Karpas-422 (cell line): ENCODE data around the gene TMEM209. TPM values are rescaled to one million over a fixed set of nuclear protein-coding genes. Genes with fewer than 3 reads are reported as not detected.
"Not testable (repeated sequence)": the region's sequence is repeated elsewhere in the genome, so short reads cannot be mapped to it uniquely, and the experiment has no call there.

ENCODE experiments used
- DNase-seq: peaks from one replicate; pipeline ENCODE4 v3.0.0-alpha.2; 2015
- H2AFZ ChIP-seq: fragments of 200-600 bp; sonication (generic); 2 replicates; pipeline ENCODE4 v1.6.1; 2014; ENCODE audit warnings: antibody characterized with exemption, low read length, mixed read lengths
- H3K27ac ChIP-seq: fragments of 200-600 bp; sonication (generic); 2 replicates; pipeline ENCODE4 v1.5.1; 2014; ENCODE audit warnings: mild to moderate bottlenecking, low read length, moderate library complexity
- H3K27me3 ChIP-seq: fragments of 200-600 bp; sonication (generic); 2 replicates; pipeline ENCODE4 v1.6.1; 2014; ENCODE audit warnings: low read length, mixed read lengths
- H3K36me3 ChIP-seq: fragments of 200-600 bp; sonication (generic); 2 replicates; pipeline ENCODE4 v1.6.1; 2014; ENCODE audit warnings: low read length, mixed read lengths; ENCODE audit not compliant: insufficient read depth
- H3K4me1 ChIP-seq: fragments of 200-600 bp; sonication (generic); 2 replicates; pipeline ENCODE4 v1.6.1; 2014; ENCODE audit warnings: mild to moderate bottlenecking, low read length, mixed read lengths
- H3K4me2 ChIP-seq: fragments of 200-600 bp; sonication (generic); 2 replicates; pipeline ENCODE4 v1.6.1; 2014; ENCODE audit warnings: low read length, low read depth, mild to moderate bottlenecking; ENCODE audit not compliant: poor library complexity, severe bottlenecking
- H3K4me3 ChIP-seq: fragments of 200-600 bp; sonication (generic); 2 replicates; pipeline ENCODE4 v1.5.1; 2014; ENCODE audit warnings: mild to moderate bottlenecking, antibody characterized with exemption, low read length, mixed read lengths
- H3K79me2 ChIP-seq: fragments of 200-600 bp; sonication (generic); 2 replicates; pipeline ENCODE4 v1.6.1; 2014; ENCODE audit warnings: mild to moderate bottlenecking, low read length, mixed read lengths
- H3K9ac ChIP-seq: fragments of 200-600 bp; sonication (generic); 2 replicates; pipeline ENCODE4 v1.6.0; 2014; ENCODE audit warnings: low read length
- H3K9me2 ChIP-seq: fragments of 200-600 bp; sonication (generic), shearing (Covaris generic); replicated peaks from 2 replicates; pipeline ENCODE4 v1.6.0; 2014; ENCODE audit warnings: mild to moderate bottlenecking, low read length, moderate library complexity; ENCODE audit not compliant: insufficient read depth
- H3K9me3 ChIP-seq: fragments of 300-700, 200-600 bp; sonication (generic); 2 replicates; pipeline ENCODE4 v1.6.1; 2014; ENCODE audit warnings: low read length, mixed read lengths
- H4K20me1 ChIP-seq: fragments of 200-600 bp; sonication (generic); 2 replicates; pipeline ENCODE4 v1.6.1; 2014; ENCODE audit warnings: mild to moderate bottlenecking, antibody characterized with exemption, low read length, low read depth; ENCODE audit not compliant: insufficient read depth
- total RNA-seq: library from RNA; depleted of rRNA; stranded (reverse); fragments of >200 nt; shearing (Covaris generic); gene quantifications from 2 replicates; pipeline ENCODE4 v1.2.3, GENCODE V29; 2014; ENCODE audit warnings: low replicate concordance; rRNA removed

The TMEM209 gene
- 20.9 and 68.9 TPM in 2 replicates for total RNA-seq

- H3K4me2 ChIP-seq: peak within 1 kb of the TSS; percentile 82
- peak within 1 kb of the TSS; percentile 99 for H3K4me3 ChIP-seq
- DNase-seq: peak; percentile 99
- H3K27ac ChIP-seq: peak within 1 kb of the TSS; percentile 78
- H2AFZ ChIP-seq: peak within 1 kb of the TSS; percentile 91
- peak within 1 kb of the TSS; percentile 98 for H3K9ac ChIP-seq
- H3K9me2 ChIP-seq: no peaks in the 10 kb centered on the region
- peaks cover 17% of the 10 kb centered on the region for H3K4me1 ChIP-seq
- H3K36me3 ChIP-seq: peaks cover 31% of the 10 kb centered on the region
- no peaks in the 10 kb centered on the region for H4K20me1 ChIP-seq
- no peaks in the 10 kb centered on the region for H3K9me3 ChIP-seq
- H3K27me3 ChIP-seq: no peaks in the 10 kb centered on the region
- H3K79me2 ChIP-seq: peaks cover 40% of the 10 kb centered on the region
These were observed at the start of gene TMEM209 for GRCh38 chr7:130205084-130205947. Gene TMEM209, minus strand, starts transcription at chr7:130205406. Its CDS starts 31 bp downstream, at chr7:130205375.

GRCh38 chr7:130254555-130254954, 49.3 kb upstream of the TMEM209 start:
- Histone ChIP-seq H3K9me2 (no peaks in the 10 kb centered on the region), H3K9ac (no peak overlapping the region), H3K27me3 (no peaks in the 10 kb centered on the region), H3K4me2 (no peak overlapping the region), H3K36me3 (no peaks in the 10 kb centered on the region), H4K20me1 (no peaks in the 10 kb centered on the region), H3K79me2 (no peaks in the 10 kb centered on the region), H3K4me1 (no peaks in the 10 kb centered on the region), H3K4me3 (no peak overlapping the region), H2AFZ (no peak overlapping the region), H3K9me3 (peaks cover 3% of the 10 kb centered on the region; the same call in 1 of the 2 replicates), H3K27ac (no peak overlapping the region)
- no peak for DNase-seq

- not testable (repeated sequence) for DNase-seq, H2AFZ ChIP-seq, H3K79me2 ChIP-seq, H3K9me2 ChIP-seq, H4K20me1 ChIP-seq, H3K4me1 ChIP-seq, H3K27ac ChIP-seq, H3K9ac ChIP-seq, H3K4me2 ChIP-seq, H3K36me3 ChIP-seq, H3K4me3 ChIP-seq, H3K27me3 ChIP-seq, H3K9me3 ChIP-seq
These were observed 44.4 kb upstream of the TMEM209 start for GRCh38 chr7:130249626-130250025.

GRCh38 chr7:130248842-130249241, 43.6 kb upstream of the TMEM209 start:
- not testable (repeated sequence) for H3K4me3 ChIP-seq, H3K27ac ChIP-seq, H2AFZ ChIP-seq, H3K4me2 ChIP-seq, H3K9ac ChIP-seq, H3K9me3 ChIP-seq, H3K27me3 ChIP-seq, H3K4me1 ChIP-seq, H3K36me3 ChIP-seq, DNase-seq, H4K20me1 ChIP-seq, H3K79me2 ChIP-seq, H3K9me2 ChIP-seq

GRCh38 chr7:130246491-130246890, 41.3 kb upstream of the TMEM209 start:
- DNase-seq, H3K79me2 ChIP-seq, H3K27ac ChIP-seq, H3K4me2 ChIP-seq, H3K9ac ChIP-seq, H3K27me3 ChIP-seq, H3K36me3 ChIP-seq, H3K4me1 ChIP-seq, H3K9me2 ChIP-seq, H3K4me3 ChIP-seq, H2AFZ ChIP-seq, H4K20me1 ChIP-seq, H3K9me3 ChIP-seq: not testable (repeated sequence)

- not testable (repeated sequence) for DNase-seq, H3K9ac ChIP-seq, H4K20me1 ChIP-seq, H3K36me3 ChIP-seq, H3K4me3 ChIP-seq, H3K79me2 ChIP-seq, H3K27ac ChIP-seq, H3K4me1 ChIP-seq, H3K4me2 ChIP-seq, H2AFZ ChIP-seq, H3K9me3 ChIP-seq, H3K27me3 ChIP-seq, H3K9me2 ChIP-seq
These were observed 38.3 kb upstream of the TMEM209 start for GRCh38 chr7:130243486-130243885.

GRCh38 chr7:130242198-130243014, 37.2 kb upstream of the TMEM209 start:
- no peak overlapping the region for H3K9ac ChIP-seq
- H3K9me2 ChIP-seq: no peaks in the 10 kb centered on the region
- H3K27ac ChIP-seq: no peak overlapping the region
- H3K27me3 ChIP-seq: no peaks in the 10 kb centered on the region
- H3K4me3 ChIP-seq: no peak overlapping the region
- H4K20me1 ChIP-seq: no peaks in the 10 kb centered on the region
- DNase-seq: peak; percentile 73
- H3K4me2 ChIP-seq: no peak overlapping the region
- no peaks in the 10 kb centered on the region for H3K4me1 ChIP-seq
- no peaks in the 10 kb centered on the region for H3K9me3 ChIP-seq
- no peak overlapping the region; the same call in 1 of the 2 replicates for H2AFZ ChIP-seq
- H3K79me2 ChIP-seq: no peaks in the 10 kb centered on the region
- H3K36me3 ChIP-seq: no peaks in the 10 kb centered on the region

- Histone ChIP-seq H4K20me1 (no peaks in the 10 kb centered on the region), H3K9me2 (no peaks in the 10 kb centered on the region), H3K4me1 (no peaks in the 10 kb centered on the region), H3K79me2 (no peaks in the 10 kb centered on the region), H3K36me3 (no peaks in the 10 kb centered on the region), H3K27me3 (no peaks in the 10 kb centered on the region), H2AFZ (no peak overlapping the region), H3K9me3 (no peaks in the 10 kb centered on the region), H3K4me3 (no peak overlapping the region), H3K27ac (no peak overlapping the region), H3K9ac (no peak overlapping the region), H3K4me2 (no peak overlapping the region)
- DNase-seq: no peak
These were observed 35.0 kb upstream of the TMEM209 start for GRCh38 chr7:130240240-130240639.
